ACHN (cell line): ENCODE results near the gene PRRT3.
A peak's percentile ranks its signal among the peaks of the same experiment; 100 is the strongest.

Source experiments
- DNase-seq: peaks from one replicate; pipeline ENCODE4 v3.0.0-alpha.2; 2015
- in situ Hi-C: cut with HindIII; loops from 2 replicates; pipeline ENCODE4 v1.10.0; 2017; ENCODE audit warnings: low sequenced_read_pairs, low pct_ligation_motif_present, low pct_unique_long_range_greater_than_20kb

Gene PRRT3

GRCh38 chr3:9932843-9933560 is 19.2 kb downstream of the PRRT3 start:
- peak; percentile 82 for DNase-seq
- in situ Hi-C loops, result no loop called here

GRCh38 chr3:9932535-9932842 is 19.7 kb downstream of the PRRT3 start:
- DNase-seq, result no peak
- in situ Hi-C loops, result no loop called here

GRCh38 chr3:9930804-9931418 is 21.3 kb downstream of the PRRT3 start:
- in situ Hi-C loops, result no loop called here
- no peak for DNase-seq

DNA sequence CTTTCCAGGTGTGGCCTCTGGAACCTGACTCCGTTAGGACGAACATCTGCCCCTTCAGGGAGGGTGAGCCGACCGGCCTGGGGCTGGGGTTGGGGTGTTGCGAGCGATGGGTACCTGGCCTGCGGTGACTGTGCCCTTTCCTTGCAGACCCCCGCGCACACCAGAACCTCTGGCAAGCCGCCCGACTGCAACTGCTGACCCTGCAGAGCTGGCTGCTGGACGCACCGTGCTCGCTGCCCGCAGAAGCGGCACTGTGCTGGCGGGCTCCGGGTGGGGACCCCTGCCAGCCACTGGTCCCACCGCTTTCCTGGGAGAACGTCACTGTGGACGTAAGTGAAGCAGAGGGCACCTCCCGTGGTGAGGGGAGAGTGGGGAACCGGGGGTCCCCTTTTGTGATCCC is 24.1 kb downstream of the PRRT3 start:
- DNase-seq, result no peak
- in situ Hi-C loops, result no loop called here

GRCh38 chr3:9918261-9919038 is 33.8 kb downstream of the PRRT3 start:
- no peak for DNase-seq
- in situ Hi-C loops, result no loop called here

GRCh38 chr3:9917820-9918219 is 34.4 kb downstream of the PRRT3 start:
- in situ Hi-C loops, result no loop called here
- no peak for DNase-seq

GRCh38 chr3:9916734-9917680 is 35.2 kb downstream of the PRRT3 start, which contains the start of gene IL17RC:
Gene IL17RC, plus strand, starts transcription at chr3:9917098. Its CDS starts 218 bp downstream, at chr3:9917316.
- DNase-seq, result peak; percentile 87
- in situ Hi-C loops, result no loop called here

GRCh38 chr3:9916346-9916733 is 35.9 kb downstream of the PRRT3 start:
- in situ Hi-C loops, result no loop called here
- DNase-seq, result no peak

- in situ Hi-C loops, result no loop called here
- peak; percentile 51 for DNase-seq
Measured at GRCh38 chr3:9915254-9916141, 36.7 kb downstream of the PRRT3 start.

GRCh38 chr3:9914559-9915253 is 37.5 kb downstream of the PRRT3 start:
- in situ Hi-C loops, result no loop called here
- no peak for DNase-seq

DNA sequence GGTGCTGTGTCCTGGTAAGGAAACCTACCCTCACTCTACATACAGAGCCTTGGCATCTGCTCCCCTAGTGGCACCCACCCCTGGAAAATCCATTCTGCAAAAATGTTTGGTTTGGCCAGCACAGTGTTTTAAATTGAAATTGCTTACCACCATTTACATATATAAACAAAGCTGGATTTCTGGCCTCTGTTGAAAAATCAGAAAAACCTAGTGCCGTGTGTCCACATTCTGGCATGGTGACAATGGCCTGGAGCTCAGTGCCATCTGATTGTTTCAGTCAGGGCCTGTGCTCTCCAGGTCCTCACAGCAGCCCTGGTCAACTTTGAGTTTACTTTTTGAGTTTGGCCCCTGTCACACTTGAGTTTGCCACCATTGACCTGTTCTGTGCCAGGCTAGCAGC is 38.2 kb downstream of the PRRT3 start:
- no peak for DNase-seq
- in situ Hi-C loops, result no loop called here

DNA sequence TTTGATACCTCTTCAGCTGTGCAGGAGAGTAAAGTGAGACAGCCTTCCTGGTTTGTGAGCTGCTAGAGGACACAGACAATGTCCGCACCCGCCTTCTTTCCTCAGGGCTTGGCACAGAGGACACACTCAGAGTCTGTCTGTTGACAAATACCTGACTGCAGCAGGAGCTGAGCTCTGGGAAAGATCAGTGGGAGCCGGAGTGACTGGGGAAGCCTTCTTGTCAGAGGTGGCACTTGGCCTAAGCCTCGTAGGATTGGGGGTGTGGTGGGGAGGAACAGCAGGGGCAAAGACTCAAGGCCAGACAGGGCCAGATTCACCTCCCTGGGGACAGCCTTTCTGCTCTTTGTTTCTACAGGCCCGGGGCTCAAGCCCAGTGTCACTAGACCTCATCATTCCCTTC is 38.6 kb downstream of the PRRT3 start:
- in situ Hi-C loops, result no loop called here
- DNase-seq, result no peak

- DNase-seq, result no peak
- in situ Hi-C loops, result no loop called here
Measured at GRCh38 chr3:9912294-9912935, 39.8 kb downstream of the PRRT3 start.

DNA sequence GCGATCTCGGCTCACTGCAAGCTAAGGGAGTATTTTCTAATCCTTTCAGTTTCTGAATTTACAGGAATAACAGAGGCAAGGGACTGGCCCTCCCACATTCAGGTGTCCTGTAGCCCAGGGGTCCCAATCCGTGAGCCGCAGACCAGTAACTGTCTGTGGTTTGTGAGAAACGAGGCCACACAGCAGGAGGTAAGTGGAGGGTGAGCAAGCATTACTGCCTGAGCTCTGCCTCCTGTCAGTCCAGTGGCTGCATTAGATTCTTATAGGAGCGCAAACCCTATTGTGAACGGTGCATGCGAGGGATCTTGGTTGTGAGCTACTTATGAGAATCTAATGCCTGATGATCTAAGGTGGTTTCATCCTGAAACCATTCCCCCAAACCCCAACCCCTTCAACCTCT is 40.3 kb downstream of the PRRT3 start:
- in situ Hi-C loops, result no loop called here
- no peak for DNase-seq

DNA sequence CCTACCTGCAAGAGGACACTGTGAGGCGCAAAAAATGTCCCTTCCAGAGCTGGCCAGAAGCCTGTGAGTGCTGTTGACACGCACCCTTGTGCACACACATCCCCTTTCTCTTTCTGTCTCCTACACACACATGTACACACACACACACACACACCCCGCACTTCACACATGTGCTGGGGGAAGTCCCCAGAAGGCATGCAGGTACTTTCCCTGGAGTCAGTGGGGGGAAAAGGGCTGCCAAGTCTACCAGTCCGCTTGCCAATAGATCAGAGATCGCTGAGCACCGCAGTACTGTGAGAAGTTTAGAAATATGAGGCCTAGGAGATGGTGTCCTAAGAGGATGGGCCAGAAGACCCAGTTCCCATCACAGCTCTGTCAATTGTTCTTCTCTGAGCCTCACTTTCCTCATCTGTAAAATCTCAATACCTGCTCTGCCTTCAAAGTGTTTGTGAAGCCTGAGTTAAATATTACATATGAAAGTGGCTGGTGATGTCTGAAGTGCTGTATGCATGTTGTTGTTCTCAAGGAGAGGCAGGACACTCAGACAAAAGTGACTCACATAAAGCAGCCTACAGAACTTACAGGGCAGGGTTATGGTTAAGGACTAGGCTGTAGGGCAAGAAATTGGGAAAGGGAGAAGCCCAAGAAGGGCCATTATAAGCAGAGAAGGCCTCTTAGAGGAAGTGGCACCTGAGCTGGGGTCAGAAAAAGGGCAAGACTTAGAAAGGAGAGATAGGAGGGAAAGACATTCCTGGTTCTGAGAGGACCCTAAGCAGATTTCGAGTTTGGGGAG is 42.8 kb downstream of the PRRT3 start:
- DNase-seq, result no peak
- in situ Hi-C loops, result no loop called here

- no peak for DNase-seq
- in situ Hi-C loops, result no loop called here
Measured at GRCh38 chr3:9908286-9908685, 43.9 kb downstream of the PRRT3 start.
